Measurements from ENCODE around the gene FRMD4B. TPM values are rescaled to one million over a fixed set of nuclear protein-coding genes. Genes with fewer than 3 reads are reported as not detected.
"Not testable (repeated sequence)": the region's sequence is repeated elsewhere in the genome, so short reads cannot be mapped to it uniquely, and the experiment has no call there.

The FRMD4B gene
- total RNA-seq, 1 donor from 2014 or later: 73.2 TPM

DNA sequence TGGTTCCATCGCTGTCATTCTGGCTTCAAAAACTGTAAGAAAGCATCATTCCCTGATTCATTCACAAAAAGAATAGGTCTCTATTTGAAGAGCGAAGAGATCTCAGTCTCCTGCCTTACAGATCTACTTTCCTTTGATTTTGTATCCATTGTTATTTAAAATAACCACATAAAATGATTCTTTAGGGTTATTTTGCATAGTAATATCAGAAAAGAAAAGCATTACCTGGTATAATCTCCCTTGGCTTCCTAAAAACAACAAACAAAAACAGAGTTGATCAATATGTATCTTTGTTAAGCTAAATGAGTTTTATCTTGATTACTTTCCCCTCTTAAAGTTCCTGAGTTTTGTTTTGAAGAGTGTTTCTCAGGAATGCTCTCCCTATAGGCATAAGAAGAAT lies 136.9 kb downstream of the FRMD4B start:
- no peak for DNase-seq (ENCODE audit: low read depth in 2 of 2)

DNA sequence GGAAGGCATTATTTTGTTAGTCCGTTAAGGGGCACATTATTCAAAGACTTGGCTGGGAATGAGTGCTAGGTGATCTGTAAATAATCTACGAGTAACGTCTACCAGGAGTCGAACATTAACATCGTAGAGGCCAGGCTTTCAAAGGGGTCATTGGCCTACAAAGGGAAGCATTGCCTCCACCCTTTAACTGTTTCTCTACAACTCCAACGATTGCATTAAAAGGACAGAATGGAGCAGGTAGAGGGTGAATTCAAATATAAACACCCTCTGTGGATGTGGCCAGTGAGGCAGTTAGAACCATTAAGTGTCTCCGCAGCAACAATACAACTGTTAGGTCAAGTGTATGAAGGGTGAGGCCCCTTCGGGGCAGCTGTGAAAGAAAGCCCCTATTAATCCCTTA lies 137.5 kb downstream of the FRMD4B start:
- no peak for DNase-seq (ENCODE audit: low read depth in 2 of 2)

DNA sequence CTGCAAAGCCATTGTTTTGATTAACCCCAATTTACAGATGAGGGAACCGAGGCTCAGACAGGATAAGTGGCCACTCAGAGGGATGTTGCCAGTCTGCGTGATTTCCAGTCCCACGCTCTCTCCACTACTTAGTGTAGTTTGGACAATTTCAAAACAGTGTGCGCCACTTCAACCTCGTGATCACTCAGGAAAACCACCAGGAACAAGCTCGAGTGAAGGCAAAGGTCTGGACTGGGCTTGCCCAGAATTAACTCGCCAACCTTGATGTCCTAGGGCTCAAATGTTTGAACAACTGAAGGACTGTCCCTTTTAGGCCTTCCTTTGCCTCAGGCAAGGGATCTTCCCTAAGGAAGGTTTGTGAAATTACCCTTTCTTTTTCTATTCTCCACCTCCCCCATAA lies 139.3 kb downstream of the FRMD4B start:
- no peak for DNase-seq (ENCODE audit: low read depth in 2 of 2)

DNA sequence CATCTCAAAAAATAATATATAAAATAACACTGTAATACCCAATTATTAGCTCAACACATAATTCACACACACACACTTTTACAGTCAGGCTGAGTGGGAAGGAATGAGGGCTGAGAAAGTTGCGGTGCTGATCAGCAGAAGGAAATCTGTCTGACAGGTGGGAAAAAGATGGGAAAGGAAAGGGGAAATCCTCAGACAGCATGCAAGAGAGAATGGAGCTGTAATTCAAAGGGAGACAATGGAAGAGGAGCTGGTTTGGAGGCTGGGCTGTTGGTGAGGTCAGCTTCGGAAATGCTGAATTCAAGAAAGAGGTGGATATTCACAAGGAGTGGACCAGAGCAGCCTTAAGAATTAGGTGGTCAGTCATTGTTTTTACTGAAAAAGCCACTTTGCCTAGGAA lies 141.8 kb downstream of the FRMD4B start:
- DNase-seq (ENCODE audit: low read depth in 2 of 2): peak in 1 of 2 donors; percentile 12

DNA sequence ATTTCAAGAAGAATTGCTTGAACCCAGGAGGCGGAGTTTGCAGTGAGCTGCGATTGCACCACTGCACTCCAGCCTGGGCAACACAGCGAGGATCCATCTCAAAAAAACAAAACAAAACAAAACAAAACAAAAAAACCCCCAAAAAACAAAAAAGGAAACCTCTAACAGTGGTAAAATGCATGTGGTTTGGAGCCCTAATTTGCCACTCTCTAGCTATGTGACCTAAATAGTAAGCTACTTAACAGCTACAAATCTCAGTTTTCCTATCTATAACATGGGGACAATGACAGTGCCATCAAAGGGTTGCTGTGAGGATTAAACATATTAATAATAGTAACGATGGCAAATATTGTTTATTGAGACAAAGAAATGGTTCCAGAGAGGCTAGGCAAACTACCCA lies 144.1 kb downstream of the FRMD4B start:
- no peak for DNase-seq (ENCODE audit: low read depth in 2 of 2)

DNA sequence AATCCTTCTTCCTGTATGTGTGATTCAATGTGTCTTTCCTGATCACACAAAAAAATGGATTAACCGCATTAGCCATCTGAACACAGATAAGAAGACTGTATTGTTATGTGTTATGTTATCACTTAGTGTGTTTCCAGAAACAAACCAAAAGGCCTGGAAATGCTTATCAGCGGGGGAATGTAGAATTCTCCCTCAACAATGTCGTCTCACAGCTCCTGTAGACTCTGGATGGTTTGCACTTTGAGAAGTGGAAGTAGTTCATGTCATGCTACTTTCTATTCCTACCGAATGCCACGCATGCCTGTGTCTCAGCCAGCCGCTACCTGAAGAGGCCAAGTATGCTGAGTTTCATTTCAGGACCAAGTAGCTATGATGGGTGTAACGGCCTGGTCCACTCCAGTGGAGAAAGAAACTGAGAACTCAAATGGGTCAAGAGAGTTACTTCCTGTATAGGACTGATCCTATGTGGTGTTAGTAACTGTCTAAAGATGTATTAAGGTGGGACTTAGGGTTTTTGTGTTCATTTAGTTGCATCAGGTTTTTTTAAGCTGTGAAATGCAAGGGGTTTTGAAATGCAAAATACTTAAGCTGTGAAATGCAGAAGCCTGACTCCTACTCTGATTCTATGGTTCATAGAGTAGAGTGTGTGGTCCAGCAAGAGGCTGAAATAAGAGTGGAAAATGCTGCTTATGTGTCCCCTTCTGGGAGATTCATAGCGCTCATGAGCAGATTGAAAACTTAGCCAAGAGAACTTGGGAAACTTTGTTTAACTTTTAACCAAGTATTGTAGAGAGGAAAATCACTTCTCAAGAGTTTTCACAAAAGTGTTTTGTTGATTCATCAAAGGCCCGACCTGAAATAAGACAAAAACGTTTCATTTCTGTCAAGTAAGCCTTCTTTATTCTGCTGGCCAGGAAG lies 145.0 kb downstream of the FRMD4B start:
- peak in 1 of 2 donors; percentile 56 for DNase-seq (ENCODE audit: low read depth in 2 of 2)

DNA sequence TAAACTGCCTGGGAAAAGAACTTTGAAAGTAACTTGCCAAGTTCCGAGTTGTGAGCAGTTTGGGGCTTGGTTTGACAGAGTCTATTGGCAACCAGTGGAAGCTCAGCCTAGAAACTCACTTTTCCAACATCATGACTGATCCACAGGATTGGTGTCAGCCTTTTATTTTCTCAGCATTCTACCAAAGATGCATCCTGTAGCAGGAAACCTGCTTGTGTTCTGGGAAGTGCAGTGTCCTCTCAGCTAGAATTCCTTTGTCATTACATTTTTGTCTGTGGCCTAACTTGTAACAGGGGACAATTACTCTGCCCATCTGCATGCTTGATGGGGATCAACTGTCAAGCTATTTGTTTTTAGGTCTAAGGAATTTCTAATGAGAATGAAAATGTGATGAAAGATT lies 146.8 kb downstream of the FRMD4B start:
- peak; percentile 89 to 92 for DNase-seq (ENCODE audit: low read depth in 2 of 2)

DNA sequence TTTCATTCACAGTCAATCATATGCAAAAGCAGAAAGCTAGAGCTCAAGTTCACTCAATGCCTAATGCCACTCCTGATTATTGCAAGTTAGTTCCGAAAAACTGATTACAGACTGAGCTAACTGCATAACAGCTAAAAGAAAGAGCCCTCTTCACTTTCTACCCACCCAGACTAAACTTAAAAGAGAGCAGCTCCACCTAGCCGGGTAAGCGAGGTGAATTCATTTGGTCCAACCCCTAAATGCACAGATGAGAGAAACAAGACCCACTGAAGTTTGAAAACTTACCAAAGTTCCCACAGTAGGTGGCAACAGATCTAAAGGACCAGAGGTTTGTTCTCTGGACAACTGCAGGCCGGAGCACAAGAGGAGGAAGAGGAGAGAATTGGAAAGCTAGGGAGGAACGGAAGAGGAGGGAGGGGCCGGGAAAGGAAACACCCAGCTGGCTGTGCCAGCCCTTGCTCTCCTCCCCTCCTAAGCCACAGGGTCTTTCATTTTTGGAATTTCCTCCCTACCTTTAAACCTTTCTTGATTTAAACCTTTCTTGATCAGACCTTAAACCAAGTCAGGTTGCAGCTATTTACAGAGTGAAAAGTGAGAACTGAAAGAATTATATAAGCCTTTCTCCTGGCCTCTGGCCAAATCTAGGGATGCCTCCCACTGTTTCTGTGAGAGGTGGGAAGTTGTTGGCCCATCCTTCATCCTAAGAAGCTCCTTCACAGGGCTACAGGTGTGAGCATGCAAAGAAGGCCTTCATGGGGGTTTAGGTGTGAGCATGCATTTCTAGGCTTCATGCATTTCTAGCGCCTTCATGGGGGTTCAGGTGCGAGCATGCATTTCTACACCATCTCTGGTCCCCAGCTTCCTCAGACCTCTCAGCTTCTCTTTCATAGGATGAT lies 148.8 kb downstream of the FRMD4B start:
- peak; percentile 40 to 64 for DNase-seq (ENCODE audit: low read depth in 2 of 2)

DNA sequence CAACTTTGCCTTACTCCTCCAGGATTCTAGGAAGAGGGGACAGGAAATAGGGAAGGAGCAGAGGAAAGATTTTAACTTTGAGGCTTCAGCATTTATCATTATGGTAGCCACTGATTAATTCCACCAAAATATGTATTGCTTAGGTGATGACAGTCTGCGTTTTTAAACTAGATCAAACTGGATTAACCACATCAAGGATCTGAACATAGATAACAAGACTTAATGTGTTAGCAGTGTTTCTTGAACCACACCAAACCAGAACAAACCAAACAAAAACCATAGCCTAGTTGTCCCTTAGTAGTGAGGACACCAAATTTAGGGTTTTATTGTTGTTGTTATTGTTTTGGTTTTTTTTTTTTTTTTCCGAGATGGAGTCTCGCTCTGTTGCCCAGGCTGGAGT lies 150.0 kb downstream of the FRMD4B start:
- DNase-seq (ENCODE audit: low read depth in 2 of 2): no peak

DNA sequence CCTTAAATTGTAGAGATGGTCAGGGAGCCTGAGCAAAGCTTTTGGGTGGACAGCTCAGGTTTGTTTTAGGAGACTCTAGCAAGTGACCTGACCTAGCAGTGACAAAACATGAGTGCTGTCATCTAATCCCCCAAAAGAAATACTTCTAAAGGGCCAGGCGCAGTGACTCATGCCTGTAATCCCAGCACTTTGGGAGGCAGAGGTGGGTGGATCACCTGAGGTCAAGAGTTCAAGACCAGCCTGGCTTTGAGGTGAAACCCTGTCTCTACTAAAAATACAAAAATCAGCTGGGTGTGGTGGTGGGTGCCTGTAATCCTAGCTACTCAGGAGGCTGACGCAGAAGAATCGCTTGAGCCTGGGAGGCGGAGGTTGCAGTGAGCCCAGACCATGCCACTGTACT lies 150.7 kb downstream of the FRMD4B start:
- not testable (repeated sequence) for DNase-seq (ENCODE audit: low read depth in 2 of 2)

DNA sequence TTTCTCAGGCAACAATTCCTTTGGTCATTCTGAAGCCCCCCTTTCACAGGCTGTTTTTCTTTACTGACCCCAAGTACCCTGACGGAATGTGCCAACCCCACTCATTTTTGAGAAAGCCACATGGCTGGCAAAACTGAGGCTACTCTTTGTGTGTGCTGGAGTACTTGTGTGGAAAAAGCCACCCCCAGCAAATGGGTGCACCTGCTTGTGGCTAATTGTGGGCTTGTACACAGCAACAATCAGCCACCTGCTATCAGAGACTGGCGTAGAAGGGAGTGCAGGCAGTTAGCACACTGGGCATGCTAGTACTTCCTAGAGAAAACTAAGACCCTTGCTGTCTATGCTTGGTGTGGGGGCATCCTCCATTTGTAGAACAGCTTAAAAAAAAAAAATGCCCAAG lies 153.4 kb downstream of the FRMD4B start:
- no peak for DNase-seq (ENCODE audit: low read depth in 2 of 2)

DNA sequence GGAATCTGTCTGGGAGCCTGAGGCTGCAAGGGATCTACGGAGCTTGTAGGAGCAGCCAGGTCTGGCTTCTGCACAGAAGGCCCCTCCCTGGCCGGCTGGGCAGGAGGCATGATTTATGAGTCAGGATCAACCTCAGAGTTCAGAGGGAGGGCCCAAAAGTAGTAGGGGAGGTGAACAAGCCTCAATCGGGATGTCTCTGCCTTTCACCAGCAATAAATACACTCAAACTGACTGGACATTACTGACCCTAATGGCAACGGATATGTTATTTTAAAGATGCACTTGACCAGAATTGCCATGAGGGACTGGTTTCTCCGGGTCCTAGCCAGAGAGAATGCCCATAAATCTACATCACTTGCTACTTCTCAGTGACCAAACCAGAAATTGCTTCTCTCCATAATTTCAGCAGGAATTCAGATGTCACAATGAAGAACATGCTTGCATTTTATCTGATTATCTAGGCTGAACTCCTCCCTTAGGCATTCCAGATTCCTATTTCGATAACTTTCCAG lies 153.9 kb downstream of the FRMD4B start:
- DNase-seq (ENCODE audit: low read depth in 2 of 2): peak; percentile 7 to 51

DNA sequence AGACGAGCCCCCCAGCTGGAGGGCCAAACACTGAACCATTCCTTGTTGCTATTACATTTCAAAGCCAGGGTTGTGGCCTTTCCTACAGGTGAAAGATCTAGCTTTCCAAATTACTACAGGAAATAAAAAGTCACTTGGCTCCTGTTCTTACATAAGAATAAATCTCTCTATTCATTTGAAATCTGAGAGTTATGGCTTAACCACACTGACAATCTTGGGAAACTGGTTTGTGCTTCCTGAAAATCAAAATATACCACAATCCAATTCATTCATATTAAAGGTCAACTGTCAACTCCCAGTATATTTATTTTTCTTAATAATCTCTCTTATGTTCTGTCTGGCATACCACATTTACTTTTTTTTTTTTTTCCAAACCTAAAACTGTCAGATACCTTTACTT lies 159.8 kb downstream of the FRMD4B start:
- no peak for DNase-seq (ENCODE audit: low read depth in 2 of 2)

DNA sequence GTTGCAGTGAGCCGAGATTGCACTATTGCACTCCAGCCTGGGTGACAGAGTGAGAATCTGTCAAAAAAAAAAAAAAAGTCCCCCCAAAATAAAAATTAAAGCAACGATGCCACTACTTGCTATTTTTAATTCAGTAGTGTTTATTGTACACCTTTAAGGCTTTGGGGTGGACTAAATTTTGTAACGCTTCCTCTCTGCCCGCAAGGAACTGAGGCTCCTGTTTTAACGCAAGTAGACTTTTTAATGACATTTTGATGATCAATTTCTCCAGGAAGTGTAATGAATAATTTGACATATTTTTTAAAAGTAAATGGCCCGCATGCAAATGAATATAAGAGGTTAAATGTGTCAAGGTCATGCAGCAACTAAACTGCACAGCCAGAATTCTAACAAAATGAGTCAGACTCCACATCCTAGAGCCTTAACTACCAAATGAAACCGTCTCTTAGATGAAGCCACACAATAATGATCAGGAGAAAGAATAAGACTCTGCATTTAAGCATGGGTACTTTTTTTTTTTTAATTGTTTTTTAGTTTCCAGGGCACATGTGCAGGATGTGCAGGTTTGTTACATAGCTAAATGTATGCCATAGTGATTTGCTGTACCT lies 166.7 kb downstream of the FRMD4B start:
- peak in 1 of 2 donors; percentile 78 for DNase-seq (ENCODE audit: low read depth in 2 of 2)

DNA sequence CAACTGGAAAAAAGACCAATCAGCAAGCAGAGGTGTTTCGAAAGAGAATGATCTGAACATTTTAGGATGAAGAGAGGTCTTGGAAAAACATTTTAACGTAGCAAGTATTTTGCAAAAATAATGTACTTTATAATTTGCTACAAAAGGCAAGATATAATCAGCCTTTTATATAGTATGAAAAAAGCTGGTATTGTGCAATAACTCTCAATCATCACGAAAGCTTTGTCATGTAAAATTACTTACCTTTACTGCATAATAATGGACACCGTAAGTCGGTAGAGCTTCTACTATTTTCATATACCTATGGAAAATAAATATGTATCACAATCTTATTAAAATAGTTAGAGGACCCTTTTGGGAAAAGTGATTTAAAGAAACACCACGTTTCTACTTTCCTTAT lies 167.8 kb downstream of the FRMD4B start:
- DNase-seq (ENCODE audit: low read depth in 2 of 2): no peak

DNA sequence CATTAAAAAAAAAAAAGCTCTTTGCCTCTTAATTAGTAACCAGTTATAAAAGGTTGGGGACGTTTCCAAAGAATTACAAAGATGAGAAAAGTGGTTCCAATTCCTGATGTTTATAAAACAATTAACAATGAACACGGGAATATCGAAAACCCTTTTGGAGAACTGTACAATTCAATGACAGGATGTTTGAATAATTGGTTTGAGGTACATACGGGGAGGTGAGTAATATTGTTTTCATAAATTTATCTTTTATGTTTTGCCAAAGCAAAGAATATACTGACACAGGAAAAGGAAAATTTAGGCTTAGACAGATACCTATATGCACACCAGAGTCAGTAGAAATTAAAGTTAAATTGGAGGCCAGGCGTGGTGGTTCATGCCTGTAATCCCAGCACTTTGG lies 168.9 kb downstream of the FRMD4B start:
- peak in 1 of 2 donors; percentile 53 for DNase-seq (ENCODE audit: low read depth in 2 of 2)

DNA sequence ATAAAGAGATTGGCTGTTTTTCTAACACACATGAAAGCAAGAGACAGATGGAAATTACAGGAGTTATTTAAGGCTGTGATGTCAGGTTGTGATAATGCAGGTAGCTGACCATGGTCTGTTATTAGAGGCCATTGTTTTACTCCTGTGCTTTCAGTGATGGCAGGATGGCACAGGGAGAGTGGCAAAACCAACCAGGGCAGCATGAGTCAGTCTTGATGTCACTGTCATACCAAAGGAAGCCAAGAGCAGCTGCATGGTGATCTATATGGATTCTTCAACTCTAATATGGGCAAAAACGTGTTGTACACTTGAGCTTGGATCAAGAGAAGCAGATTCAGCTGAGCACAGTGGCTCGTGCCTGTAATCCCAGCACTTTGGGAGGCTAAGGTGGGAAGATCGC lies 171.6 kb downstream of the FRMD4B start:
- no peak for DNase-seq (ENCODE audit: low read depth in 2 of 2)

DNA sequence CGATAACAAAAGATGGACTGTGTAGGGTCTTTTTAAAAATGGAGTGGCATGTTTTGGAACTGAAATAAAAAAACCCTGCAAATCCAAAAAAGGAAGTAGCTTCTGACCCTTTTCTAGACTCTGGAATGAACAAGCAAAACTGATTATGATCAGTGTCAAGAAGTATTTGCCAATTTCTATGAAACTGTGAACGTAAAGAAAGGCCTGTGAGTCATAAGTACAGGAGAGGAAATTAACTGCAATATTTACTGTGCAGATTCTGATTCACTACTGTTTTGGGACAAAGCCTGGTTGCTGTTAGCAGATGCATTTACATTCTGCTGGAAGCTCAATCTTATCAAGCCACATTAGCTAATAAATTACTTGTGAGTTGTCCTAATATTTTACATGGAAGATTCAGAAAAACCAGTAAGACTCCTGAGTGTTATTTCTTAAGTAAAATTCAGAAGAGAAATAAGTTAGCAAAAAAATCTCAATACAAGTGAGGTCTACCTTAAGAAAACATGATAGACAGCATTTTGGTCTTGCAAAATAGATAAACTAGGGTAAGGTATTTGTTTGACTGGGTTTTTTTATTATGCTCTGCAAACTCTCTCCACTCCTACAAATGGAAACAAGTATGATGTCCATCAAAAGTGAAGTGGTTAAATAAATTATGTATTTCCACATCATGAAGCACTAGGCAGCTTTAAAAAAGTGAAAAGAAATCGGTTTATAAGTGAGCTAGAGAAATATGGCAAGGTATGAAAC lies 173.3 kb downstream of the FRMD4B start:
- peak; percentile 70 to 94 for DNase-seq (ENCODE audit: low read depth in 2 of 2)

DNA sequence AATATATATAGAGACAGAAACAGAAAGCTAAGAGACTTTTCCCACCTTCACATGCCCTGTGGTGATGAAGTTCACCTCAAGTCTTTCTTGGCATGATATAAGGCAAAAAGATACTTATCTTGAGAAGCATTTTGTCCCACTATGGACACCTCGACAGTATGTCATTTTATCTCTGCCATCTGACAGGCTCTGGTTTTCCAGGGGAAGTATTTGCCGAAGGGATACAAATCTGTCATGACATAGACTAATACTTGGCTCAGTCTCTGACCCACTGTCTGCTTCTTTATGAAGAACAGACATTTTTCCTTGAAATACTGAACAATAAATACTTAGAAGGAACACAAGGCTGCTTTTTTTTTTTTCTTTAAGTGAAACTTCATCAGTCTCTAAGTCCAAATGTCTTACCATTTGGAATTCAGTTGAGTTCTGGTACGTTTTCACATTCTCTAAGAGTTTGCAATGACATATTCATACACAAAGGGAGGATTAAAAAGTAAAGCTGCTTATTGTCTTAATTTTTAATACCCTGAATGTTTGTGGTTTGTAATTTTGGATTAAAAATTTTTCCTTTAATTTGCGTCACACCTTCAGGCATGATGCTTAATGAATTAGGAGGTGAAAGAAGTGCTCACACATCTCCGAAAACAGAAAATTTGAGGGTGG lies 175.7 kb downstream of the FRMD4B start:
- no peak for DNase-seq (ENCODE audit: low read depth in 2 of 2)

DNA sequence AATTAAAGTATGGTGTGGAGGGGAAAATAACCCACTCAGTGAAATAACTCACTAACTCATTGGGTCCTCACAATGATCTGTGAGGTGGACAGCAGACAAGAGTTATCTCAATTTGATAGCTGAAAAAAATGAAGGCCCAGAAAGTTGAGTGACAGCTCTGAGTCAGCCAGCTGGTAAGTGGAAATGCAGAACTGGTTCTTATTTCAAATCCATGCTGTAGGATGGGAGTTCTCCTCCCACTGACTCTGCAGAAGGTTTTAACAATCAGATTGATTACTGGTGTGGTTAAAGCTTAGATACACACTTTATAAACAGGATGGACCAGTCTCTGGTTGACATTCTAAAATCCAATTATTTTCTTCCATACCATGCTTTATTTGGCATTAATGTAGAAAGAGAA lies 176.5 kb downstream of the FRMD4B start:
- no peak for DNase-seq (ENCODE audit: low read depth in 2 of 2)

DNA sequence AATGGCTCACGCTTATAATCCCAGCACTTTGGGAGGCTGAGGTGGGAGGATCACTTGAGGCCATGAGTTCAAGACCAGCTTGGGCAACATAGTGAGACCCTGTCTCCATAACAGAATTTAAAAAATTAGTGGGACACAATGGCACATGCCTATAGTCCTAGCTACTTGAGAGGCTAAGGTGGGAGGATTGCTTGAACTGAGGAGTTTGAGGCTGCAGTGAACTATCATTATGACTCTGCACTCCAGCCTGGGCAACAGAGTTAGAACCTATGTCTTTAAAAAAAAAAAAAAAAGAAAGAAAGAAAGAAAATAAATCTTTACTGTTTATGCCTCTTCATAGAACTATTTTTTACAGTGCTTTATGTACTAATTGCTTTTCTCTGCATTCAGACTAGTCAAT lies 178.9 kb downstream of the FRMD4B start:
- DNase-seq (ENCODE audit: low read depth in 2 of 2): no peak
